GM18867 (cell line): Measurements from ENCODE around the gene CTXND1.
A peak's percentile ranks its signal among the peaks of the same experiment; 100 is the strongest.

Experiments
- ATAC-seq: cut with Tn5 transposase; IDR thresholded peaks from one replicate; pipeline ENCODE4 v1.9.1; 2021; ENCODE audit warnings: mild to moderate bottlenecking, moderate library complexity; ENCODE audit not compliant: unreplicated experiment

The CTXND1 gene

DNA sequence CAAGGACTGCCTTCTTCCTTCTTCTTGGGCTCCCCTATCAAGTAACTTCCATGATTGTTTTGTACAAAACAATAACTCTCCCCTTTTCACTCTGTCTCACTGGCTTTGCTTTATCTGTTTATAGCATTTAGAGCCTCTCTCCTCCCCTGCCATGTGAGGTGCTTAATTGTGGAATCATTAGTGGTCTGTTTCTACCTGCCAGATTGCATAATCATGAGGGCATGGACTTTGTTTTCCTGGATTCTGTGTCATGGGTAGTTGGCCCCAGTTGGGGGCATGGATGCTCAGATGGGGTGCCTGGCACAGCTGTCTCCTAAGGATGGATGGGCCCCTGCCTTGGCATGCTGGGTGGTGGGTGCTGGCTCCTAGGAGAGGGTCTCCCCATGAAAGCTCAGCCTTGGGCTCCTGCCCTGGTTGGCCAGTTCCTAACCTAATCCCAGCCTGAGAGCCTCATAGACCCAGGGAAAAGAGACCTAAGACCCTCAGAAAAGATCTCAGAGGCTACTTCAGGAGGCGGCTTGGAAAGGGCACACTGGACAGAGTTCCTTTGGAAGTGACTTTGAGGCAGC is 8.0 kb upstream of the CTXND1 start:
- no peak for ATAC-seq

DNA sequence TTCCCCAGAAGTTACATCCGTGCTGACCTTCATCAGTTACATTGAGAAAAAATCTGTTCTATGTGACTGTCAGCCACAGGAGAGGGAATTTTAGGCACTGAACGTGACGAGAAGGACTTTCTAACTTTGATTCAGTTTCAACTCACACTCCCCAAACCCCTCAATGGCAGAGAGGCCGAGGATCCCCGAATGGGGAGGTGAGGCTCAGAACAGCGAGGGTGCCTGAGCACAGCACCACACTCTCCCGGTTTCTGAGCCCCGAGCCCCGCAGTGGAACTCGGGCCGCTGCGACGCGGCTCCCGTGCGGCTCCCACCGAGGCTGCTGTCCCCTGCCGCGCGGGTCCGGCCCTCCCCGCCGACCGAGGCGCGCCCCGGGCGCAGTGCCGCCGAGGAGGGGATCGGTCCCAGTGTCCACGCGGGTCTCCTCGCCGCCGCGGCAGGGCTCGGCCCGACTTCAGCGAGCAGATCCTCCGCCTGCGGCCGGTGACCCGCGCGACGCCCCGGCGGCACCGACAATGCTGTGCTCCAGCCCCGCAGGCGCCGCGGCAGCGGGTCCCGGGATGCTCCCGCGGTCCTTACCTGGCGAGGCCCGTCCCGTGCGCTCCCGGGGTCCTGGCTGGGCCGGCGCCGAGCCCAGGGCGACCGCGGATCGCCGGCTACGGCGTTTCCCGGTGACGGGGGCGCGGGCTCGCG is 439 bp downstream of the CTXND1 start:
- ATAC-seq = no peak

DNA sequence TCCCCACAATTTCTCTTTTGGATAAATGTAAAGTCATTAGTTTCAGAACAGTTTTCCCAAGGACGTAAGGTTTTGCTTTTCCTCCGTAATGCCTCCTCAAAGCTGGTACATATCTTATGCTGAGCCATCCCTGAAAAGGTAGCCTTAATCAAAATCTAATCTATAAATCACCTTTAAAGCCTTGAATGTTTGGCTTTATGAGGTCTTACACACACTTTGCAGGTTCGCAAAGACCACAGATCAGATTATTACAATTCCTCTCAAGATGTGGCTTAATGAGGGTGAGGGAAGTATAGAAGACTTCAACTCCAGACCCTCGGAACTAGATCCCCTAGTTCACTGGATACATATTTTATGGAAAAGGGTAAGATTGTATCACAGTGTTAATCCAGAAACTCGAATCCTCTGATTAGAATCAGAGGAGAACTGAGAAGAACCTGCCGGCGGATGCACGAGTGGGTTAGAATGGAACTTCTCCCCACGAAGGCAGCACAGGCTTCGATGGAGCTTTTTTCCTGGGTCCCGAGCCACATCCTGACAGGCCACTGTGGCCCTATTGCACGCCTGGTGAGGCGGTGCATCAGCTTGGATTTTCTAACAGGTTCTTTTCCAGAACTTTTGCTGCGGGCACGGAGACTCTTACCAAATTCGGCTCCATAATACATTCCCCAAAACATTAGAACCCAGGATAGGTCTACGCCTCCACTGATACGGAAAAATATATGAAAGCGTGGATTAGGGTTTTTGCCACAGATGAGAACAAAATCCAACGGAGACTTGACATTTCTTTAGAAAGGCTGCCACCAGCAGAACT is 1.2 kb downstream of the CTXND1 start:
- ATAC-seq = no peak

DNA sequence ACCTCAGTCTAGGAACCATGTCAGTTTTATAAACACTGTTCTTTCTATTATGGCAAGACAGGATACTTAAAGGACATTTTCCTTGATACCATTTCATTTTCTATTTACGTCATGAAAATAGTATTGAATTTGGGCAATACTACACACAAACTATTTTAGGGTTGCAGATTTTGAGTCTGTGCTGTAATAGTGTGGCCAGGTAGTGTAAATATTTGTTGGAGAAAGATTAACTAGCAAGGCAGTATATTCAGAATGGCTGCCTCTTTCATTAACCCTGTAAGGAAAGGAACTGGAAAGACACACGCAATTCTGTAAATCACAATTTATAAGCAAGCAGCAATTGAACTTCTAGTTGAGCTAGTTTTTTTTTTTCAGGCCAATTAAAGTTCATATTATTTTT is 2.0 kb downstream of the CTXND1 start:
- no peak for ATAC-seq

DNA sequence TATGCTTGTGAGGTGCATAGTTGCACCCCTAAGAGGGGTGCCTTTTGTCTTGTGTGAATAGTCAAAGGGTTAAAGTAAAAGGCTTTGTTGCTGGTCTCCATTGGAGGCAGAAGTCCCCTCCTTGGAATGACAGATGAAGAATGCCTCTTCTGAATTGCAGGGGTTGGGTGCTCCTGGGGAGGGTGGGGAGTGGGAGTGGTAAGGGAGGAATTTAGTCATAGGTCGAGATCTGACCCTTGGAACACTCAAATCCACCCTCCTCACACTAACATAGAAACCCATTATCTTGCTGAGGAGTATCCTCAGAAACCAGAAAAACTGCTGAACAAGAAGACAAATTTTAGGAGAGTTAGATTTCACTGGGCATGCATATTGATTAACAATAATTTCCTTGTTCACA is 4.7 kb downstream of the CTXND1 start:
- ATAC-seq = no peak

DNA sequence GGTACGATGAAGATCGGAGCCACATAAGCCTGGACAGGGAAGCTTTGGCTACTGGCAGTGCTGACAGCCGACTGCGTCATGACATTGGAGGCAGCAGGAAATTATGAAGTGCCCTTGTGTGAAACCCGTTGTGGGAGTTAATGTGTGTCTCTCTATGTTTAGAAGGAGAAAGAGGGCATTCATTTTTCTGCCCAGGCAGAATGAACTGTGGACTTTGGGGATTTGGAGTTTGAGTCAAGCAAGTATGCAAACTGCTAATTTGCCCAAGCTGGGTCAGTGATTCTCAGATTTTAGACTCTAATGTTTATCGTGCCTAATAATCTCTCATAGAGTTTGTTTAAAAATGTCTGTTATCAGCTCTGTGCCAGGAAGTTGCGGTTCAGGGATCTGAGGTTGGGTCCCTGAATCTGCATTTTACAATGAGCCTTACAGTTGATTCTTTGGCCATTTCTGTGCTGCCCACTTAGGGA is 5.6 kb downstream of the CTXND1 start:
- ATAC-seq = no peak

DNA sequence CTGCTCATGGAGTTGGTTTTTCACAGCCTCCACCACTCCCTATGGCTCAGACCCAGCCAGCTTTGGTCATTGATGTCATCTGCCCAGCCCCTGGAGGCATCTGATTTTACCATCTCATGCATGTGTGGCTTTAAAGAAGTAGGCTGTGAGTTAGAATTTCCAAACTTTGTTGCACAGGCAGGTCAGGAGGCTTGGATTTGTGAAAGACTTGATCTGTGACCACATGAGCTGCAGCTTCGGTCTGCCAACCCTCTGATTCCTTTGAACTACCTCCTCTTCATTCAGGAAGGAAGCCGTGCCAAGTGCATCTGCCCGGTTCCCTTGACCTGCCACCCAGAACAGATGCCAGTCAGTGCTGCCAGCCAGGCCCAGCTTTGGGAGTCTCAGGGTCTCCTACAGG is 9.2 kb downstream of the CTXND1 start:
- no peak for ATAC-seq

DNA sequence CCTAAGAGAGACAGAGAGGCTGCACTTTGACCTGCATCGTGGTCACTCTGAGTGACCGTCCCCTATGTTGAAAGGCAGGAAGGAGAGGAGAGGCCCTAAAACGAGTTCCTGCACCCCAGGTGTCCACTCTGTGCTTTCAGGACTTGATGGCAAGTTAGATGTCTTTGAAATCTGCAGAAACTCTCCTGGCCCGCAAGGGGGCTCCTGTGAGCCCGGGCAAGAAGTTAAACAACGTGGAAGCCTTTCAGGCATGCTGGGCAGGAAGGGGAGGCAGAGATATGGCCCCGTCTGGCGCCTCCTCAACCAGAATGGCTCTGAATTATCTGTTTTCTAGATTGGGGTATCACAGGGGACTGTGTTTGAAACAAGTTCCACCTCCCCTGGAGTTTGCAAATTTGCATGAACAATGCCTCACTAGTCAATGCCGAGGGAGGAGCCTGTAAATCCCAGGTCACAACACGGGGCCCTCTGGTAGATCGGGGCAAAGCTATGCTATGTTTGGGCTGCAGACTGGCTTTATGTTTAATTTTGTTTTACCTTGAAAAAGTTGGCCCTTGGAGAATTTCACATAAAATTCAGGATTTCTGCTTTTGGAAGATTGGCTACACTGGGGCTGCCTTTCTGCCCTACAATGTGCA is 9.8 kb downstream of the CTXND1 start:
- no peak for ATAC-seq

DNA sequence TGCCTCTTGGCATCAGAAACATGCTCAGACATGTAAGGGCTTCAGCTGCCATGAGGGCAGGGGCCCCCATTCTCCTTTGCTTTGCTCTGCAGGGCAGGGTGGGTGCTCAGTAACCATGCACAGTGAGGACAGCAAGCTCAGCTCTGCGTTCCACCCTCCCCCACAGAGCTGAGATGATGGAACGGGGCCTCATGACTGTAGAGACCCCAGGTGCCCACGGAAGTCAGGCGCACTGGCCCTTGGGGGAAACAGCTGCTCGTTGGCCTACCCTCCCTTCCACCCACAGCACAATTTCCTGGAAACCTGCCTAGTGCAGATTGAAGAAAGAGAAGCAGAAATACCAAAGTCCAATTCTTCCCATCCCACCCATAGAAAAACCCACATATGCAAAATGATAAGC is 10.5 kb downstream of the CTXND1 start:
- no peak for ATAC-seq

DNA sequence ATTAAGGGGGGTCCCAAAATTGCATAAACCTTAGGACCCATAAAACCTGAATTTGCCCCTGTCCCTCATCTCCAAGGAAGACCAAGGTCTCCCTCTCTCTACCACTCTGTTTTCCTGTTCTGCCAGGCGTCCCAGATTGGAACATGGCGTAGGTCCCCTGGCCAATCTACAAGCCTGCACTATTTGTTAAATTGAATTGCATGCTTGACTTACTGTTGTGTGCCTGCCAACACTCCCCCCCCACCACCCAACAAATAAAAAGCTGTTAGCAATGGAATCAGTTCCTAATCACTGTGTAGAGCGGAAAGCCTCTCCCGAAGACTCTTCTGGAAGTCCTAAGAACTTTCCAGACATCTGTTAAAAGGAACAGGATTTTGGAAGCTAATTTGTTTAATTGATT is 11.7 kb downstream of the CTXND1 start:
- no peak for ATAC-seq

DNA sequence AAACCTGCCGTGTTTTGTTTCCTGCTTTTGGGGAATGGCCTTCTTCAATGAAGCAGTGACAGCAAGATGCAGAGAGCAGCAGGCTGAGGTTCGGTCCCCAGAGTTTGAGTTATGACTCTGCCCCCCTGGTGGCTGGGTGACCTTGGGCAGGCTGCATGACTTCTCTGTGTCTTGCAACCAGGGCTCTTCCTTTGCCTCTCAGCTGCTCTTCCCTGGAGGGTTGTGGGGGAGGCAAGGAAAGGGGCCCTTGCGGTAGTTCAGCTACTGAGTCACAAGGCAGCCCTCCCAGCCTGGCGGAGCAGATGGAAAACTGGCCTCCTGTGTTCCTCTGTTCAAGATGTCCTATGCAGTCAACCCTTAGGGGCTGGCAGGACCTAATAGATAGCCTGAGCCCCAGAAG is 17.1 kb downstream of the CTXND1 start:
- ATAC-seq = peak; percentile 51

DNA sequence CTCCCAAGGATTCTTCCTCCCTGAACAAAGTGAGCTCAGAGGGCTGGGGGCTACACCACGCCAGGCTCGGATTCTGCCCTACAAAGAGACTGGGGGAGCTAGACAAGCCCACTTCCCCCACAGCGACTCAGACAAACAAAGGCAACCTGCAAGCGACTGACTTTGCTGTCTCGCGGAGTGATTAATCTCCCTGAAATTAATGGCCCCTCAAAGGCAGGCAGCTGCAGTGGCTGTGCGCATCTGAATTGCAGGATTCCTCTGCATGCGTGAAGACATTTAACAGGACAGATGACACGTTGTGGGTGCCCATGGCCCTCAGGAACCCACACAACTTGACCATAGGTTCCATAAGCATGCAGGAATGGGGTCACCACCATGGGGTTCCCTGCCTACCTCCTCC is 18.4 kb downstream of the CTXND1 start:
- ATAC-seq = no peak

DNA sequence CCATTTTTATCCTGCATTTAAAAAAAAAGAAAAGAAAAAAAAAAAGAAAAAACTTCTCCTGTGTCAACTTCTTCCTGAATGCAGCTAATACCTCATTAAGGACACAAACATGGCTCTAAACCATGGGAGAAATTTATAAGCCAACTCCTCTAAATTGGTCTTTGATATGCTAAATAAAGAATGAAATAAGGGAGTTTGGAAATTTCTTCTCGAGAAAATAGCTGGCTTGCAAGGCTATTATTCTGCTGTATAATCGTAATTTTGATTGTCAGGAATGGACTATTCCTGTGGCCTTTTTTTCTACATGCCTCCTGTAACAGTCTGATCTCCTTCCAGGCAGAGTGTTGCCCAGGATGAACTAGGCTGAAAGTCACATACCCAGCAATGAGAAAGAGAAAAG is 20.6 kb downstream of the CTXND1 start:
- ATAC-seq = no peak

DNA sequence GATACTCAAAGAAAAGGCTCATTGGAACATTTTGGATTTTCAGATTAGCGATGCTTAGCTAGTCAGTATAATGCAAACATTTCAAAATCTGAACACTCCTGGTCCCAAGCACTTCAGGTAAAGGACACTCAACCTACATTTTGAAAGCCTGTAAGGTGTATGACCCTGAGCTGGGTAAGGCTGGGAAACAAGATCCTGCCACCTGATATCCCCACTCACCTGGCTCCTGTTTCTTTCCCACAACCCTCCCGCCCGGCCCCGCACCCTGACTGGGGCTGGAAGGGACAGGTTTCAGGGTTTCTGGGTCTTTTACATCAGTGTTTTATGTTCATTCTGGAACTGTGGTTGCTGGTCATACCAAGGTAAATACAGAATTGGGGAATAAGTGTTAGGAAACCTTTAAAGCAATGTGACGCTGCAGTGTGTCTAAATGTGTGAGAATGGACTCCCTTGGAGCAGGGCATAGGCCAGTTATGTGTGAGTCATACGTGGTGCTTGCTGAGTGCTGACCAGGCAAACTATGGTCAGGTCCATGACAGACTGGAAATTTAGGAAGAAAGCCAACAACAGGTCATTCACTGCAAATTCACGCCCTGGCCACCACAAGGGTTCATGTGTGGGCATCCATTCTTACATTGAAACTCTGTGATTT is 22.9 kb downstream of the CTXND1 start:
- ATAC-seq = no peak

DNA sequence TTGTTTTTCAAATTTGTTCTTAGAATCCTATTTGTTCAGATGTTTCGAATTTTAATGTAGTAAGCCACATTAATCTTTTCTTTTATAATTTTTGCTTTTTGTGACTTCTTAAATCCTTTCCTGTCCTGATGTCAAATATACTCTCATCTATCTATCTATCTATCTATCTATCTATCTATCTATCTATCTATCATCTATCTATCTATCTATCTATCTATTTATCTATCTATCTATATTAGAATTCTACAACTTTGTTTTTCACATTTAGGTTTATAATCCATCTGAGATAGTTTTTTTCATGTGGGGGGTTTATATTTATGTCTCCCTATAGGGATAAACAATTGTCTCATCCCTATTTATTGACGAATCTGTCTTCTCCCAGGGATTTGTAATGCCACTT is 32.1 kb downstream of the CTXND1 start:
- ATAC-seq = no peak

DNA sequence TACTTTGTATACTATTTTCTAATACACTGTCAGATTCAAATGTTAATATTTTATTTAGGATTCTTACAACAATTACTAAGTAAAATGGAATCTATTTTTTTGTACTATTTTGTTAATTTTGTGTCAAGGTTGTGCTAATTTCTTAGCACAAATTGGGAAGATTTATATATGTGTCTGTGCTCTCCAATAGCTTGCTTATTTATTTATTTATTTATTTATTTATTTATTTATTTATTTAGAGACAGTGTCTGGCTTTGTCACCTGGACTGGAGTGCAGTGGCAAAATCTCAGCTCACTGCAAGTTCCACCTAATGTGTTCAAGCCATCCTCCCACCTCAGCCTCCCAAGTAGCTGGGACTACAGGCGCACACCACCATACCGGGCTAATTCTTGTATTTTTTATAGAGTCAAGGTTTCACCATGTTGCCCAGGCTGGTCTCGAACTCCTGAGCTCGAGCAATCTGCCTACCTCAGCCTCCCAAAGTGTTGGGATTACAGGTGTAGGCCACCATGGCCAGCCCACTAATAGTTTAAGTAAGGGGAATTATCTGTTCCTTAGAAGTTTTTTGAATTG is 34.6 kb downstream of the CTXND1 start:
- ATAC-seq = no peak

DNA sequence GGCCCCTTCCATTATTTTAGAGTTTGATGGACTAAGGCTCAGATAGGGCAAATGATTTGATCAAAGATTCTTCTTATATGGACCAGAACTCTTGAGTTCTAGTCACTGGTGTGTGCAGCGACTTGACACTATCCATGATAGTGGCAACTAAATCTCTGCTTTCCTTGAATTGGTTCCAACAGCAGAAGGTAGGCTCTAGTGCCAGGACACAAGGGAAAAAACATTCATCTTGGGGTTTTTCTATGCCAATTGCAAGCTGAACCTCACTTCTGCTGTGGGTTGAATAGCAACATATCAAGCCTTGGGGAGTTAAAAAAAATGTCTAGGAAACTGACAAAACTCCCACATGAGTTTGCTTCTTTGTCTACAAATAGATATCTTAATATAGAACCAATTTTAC is 35.1 kb downstream of the CTXND1 start:
- ATAC-seq = no peak

DNA sequence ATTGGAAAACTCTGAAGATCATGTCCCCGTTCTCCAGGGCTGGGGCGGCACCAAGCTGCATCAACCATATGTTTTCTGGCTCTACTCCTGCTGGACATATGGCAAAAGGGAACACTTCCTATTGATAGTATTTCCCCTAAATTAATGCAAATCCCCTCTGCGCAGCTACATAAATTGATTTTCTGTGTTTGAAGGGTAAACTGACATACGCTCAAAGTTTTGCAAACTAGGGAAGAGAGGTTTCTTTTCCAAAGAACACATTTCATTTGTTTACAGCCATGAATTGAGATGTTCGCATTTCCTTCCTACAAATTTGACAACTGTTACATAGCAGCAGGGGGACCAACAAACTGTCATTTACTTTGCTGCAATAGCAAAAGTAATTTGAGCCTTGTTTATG is 35.9 kb downstream of the CTXND1 start:
- ATAC-seq = no peak

DNA sequence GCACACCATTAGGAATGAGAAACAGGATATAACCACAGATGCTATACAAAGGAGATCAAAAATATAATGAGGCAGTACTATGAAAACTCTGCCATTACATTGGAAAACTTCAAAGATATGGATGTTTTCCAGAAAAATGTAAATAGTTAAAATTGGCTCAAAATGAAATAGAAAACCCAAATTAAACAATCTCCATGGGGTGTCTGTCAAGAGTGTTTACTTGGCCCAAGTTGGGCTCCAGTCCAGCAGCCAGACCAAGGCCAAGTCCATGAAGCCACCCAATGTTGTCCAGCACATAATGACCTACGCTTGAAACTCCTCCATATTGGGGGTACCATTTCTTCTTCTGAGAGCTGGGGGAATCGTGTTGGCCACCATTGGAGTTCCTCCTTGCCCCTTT is 37.1 kb downstream of the CTXND1 start:
- ATAC-seq = no peak

DNA sequence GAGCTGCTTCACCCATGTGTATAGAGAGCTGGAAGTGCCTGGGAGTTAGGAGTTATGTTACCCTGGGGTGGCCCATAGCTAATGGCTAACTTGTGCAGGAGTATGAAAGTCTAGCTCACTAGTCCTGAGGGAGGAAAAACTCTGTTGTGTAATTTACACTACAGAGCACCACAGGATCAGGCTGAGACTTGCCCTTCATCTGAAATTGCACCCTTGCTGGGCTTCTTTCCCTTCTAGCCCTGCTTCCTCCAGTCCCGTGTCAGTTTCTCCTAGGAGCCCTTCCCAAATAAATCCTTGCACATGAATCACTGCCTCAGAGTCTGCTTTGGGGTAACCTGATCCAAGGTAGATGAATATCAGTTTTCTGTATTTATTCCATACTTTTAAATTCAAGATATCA is 40.0 kb downstream of the CTXND1 start:
- ATAC-seq = no peak
